ENCODE measurements around the gene ABT1.

DNA sequence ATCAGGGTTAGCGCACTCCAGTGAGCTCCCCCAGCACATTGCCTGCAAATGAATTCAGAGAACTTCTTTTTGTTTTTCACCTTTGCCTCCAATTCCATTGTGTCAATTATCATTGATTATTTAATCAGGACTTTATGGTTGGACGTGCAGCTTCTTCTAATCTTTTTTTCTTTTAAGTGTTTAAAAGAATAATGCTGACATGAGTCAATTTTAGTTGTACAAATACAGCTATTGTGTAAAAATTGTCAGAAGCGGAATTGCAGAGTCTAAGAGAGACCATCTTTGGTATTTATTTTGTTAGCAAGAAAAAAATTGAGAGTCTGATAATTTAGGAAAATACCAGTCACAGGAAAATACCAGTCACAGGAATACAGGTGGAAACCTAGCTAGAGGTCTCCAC lies 5.5 kb downstream of the ABT1 start:
- TF ChIP-seq, protein P1, sequence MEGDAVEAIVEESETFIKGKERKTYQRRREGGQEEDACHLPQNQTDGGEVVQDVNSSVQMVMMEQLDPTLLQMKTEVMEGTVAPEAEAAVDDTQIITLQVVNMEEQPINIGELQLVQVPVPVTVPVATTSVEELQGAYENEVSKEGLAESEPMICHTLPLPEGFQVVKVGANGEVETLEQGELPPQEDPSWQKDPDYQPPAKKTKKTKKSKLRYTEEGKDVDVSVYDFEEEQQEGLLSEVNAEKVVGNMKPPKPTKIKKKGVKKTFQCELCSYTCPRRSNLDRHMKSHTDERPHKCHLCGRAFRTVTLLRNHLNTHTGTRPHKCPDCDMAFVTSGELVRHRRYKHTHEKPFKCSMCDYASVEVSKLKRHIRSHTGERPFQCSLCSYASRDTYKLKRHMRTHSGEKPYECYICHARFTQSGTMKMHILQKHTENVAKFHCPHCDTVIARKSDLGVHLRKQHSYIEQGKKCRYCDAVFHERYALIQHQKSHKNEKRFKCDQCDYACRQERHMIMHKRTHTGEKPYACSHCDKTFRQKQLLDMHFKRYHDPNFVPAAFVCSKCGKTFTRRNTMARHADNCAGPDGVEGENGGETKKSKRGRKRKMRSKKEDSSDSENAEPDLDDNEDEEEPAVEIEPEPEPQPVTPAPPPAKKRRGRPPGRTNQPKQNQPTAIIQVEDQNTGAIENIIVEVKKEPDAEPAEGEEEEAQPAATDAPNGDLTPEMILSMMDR (IDR thresholded peaks at IDR 0.05) = no peak
- no peak for TF ChIP-seq POLR2A (IDR thresholded peaks at IDR 0.05)
